Esophagus squamous epithelium (tissue), 5 donors: ENCODE data around the gene RAMACL. TPM values are rescaled to one million over a fixed set of nuclear protein-coding genes. Genes with fewer than 3 reads are reported as not detected.

Experiments used
- DNase-seq: peaks from one replicate; lab custom pipeline; 2025; lab: John Stamatoyannopoulos, UW
- H3K27ac ChIP-seq, 4 donors: fragments of 200-600 bp; sonication (generic); one replicate each; pipeline ENCODE4 v1.5.1; 2016 to 2019; ENCODE audit warnings: mild to moderate bottlenecking in 1 of 4
- H3K27me3 ChIP-seq, 4 donors: fragments of 200-600 bp; sonication (generic); 1 replicate in 3 of 4; 2 replicates in 1 of 4; pipeline versions ENCODE4 v1.5.1 to v1.6.0; 2017 to 2021; ENCODE audit warnings: antibody characterized with exemption in 1 of 4
- H3K36me3 ChIP-seq, 3 donors: fragments of 200-600 bp; sonication (generic); one replicate each; pipeline ENCODE4 v1.5.1; 2016 to 2019
- H3K4me1 ChIP-seq, 3 donors: fragments of 200-600 bp; sonication (generic); one replicate each; pipeline ENCODE4 v1.5.1; 2017 to 2019
- H3K4me3 ChIP-seq, 4 donors: fragments of 200-600 bp; sonication (generic); 1 replicate in 3 of 4; 2 replicates in 1 of 4; pipeline ENCODE4 v1.5.1; 2016 to 2019; ENCODE audit warnings: mild to moderate bottlenecking in 2 of 4, moderate library complexity in 1 of 4
- H3K9me3 ChIP-seq, 3 donors: fragments of 200-600 bp; sonication (generic); one replicate each; pipeline ENCODE4 v1.5.1; 2016 to 2019
- CTCF ChIP-seq, 6 experiments: fragments of 450-650 bp in 4 of 6; fragments of 200-600 bp in 2 of 6; sonication (generic) in 2 of 6; IDR thresholded peaks; one replicate each; pipeline ENCODE4 v1.5.1; 2016 to 2019; ENCODE audit warnings: antibody characterized with exemption in 6 of 6, mild to moderate bottlenecking in 4 of 6, moderate library complexity in 4 of 6
- POLR2A ChIP-seq, 4 donors: fragments of 450-650 bp; IDR thresholded peaks; one replicate each; pipeline ENCODE4 v1.6.1; 2017; ENCODE audit warnings: antibody characterized with exemption in 4 of 4, mild to moderate bottlenecking in 4 of 4, moderate library complexity in 3 of 4
- WGBS, 2 donors: methylation state at CpG; one replicate each; pipeline ENCODE4 v1.1.5; 2018; 5-methylcytosine and 5-hydroxymethylcytosine counted together
- intact Hi-C: fragments of 100-400 bp; cut with DNase I; formaldehyde crosslinking; loops from one replicate; pipeline ENCODE4 v1.15.0; 2022
- total RNA-seq, 4 donors: library from RNA; depleted of rRNA; stranded (reverse); fragments of >200 nt; gene quantifications; one replicate each; pipeline ENCODE4 v1.1.0, GENCODE V29; 2016
- donor health status: DM: yes; HTN: yes; CAD: no.

RAMACL gene
- total RNA-seq, 4 donors from 2014 or later = 0.99 to 2.7 (median 1.3) TPM

- intact Hi-C loops = no loop called here
- Histone ChIP-seq H3K4me3 (no peak overlapping the region), H3K36me3 (no peaks in the 10 kb centered on the region), H3K27me3 (no peaks in the 10 kb centered on the region), H3K4me1 (peaks cover 0 to 64% (median 20%) of the 10 kb centered on the region in 3 donors), H3K9me3 (no peaks in the 10 kb centered on the region), H3K27ac (peak overlapping the region in 3 of 4 donors; percentile 10 to 78 (median 67))
- no peak for DNase-seq
- WGBS, 2 donors = 87 to 88% methylated on average over 5 to 7 of the region's 7 CpGs
- no peak for TF ChIP-seq POLR2A (IDR thresholded peaks at IDR 0.05)
- TF ChIP-seq CTCF (IDR thresholded peaks at IDR 0.05) = no peak
Measured at GRCh38 chr6:166613027-166613426, 26.5 kb upstream of the RAMACL start.

GRCh38 chr6:166612471-166612881, 26.0 kb upstream of the RAMACL start:
- H3K9me3 ChIP-seq = no peaks in the 10 kb centered on the region
- no peak for DNase-seq
- WGBS, 2 donors = 73 to 87% methylated on average over 8 of the region's 11 CpGs
- intact Hi-C loops = no loop called here
- H3K36me3 ChIP-seq = no peaks in the 10 kb centered on the region
- H3K4me3 ChIP-seq = no peak overlapping the region
- H3K27ac ChIP-seq = peak overlapping the region in 3 of 4 donors; percentile 45 to 78 (median 67)
- peaks cover 1 to 67% (median 20%) of the 10 kb centered on the region in 3 donors for H3K4me1 ChIP-seq
- no peak for TF ChIP-seq CTCF (IDR thresholded peaks at IDR 0.05)
- TF ChIP-seq POLR2A (IDR thresholded peaks at IDR 0.05) = no peak
- H3K27me3 ChIP-seq = no peaks in the 10 kb centered on the region

- TF ChIP-seq POLR2A (IDR thresholded peaks at IDR 0.05) (no peak), CTCF (IDR thresholded peaks at IDR 0.05) (no peak)
- H3K36me3 ChIP-seq = no peaks in the 10 kb centered on the region
- peak overlapping the region in 1 of 4 donors; percentile 78 for H3K27ac ChIP-seq
- H3K4me3 ChIP-seq = no peak overlapping the region
- no peaks in the 10 kb centered on the region for H3K9me3 ChIP-seq
- 63 to 71% methylated on average over 4 of the region's 4 CpGs for WGBS, 2 donors
- intact Hi-C loops = no loop called here
- no peaks in the 10 kb centered on the region for H3K27me3 ChIP-seq
- DNase-seq = no peak
- H3K4me1 ChIP-seq = peaks cover 3 to 64% (median 20%) of the 10 kb centered on the region in 3 donors
Measured at GRCh38 chr6:166611631-166612030, 25.2 kb upstream of the RAMACL start.

- intact Hi-C loops = no loop called here
- no peak overlapping the region for H3K4me3 ChIP-seq
- H3K27me3 ChIP-seq = no peaks in the 10 kb centered on the region
- DNase-seq = no peak
- H3K27ac ChIP-seq = peak overlapping the region in 1 of 4 donors; percentile 68
- H3K4me1 ChIP-seq = peaks cover 3 to 48% (median 13%) of the 10 kb centered on the region in 3 donors
- TF ChIP-seq CTCF (IDR thresholded peaks at IDR 0.05) = no peak
- TF ChIP-seq POLR2A (IDR thresholded peaks at IDR 0.05) = no peak
- no peaks in the 10 kb centered on the region for H3K9me3 ChIP-seq
- H3K36me3 ChIP-seq = no peaks in the 10 kb centered on the region
- 93 to 94% methylated on average over 9 of the region's 9 CpGs for WGBS, 2 donors
Measured at GRCh38 chr6:166610069-166610468, 23.6 kb upstream of the RAMACL start.

GRCh38 chr6:166608774-166609173, 22.3 kb upstream of the RAMACL start:
- intact Hi-C loops = no loop called here
- no peak for DNase-seq
- H3K36me3 ChIP-seq = no peaks in the 10 kb centered on the region
- H3K9me3 ChIP-seq = no peaks in the 10 kb centered on the region
- TF ChIP-seq CTCF (IDR thresholded peaks at IDR 0.05) = no peak
- no peak for TF ChIP-seq POLR2A (IDR thresholded peaks at IDR 0.05)
- H3K4me3 ChIP-seq = no peak overlapping the region
- H3K27ac ChIP-seq = peak overlapping the region; percentile 1 to 68 (median 41)
- H3K4me1 ChIP-seq = peaks cover 3 to 36% (median 4%) of the 10 kb centered on the region in 3 donors
- WGBS, 2 donors = 71 to 80% methylated on average over 4 of the region's 4 CpGs
- no peaks in the 10 kb centered on the region for H3K27me3 ChIP-seq
